Measurements from ENCODE around the gene PRKAG2. TPM values are rescaled to one million over a fixed set of nuclear protein-coding genes. Genes with fewer than 3 reads are reported as not detected.

The PRKAG2 gene
- total RNA-seq, 2 experiments from 2014 or later, result 23.5 to 25.6 TPM

GRCh38 chr7:151821806-151822540 is 54.9 kb downstream of the PRKAG2 start:
- POLR2A ChIA-PET, result no interaction called here
- CTCF ChIA-PET, result interaction anchor here (0.9 to 1.4 kb wide), 2 partner anchors 23 to 39 kb away, joined by 3 to 7 read pairs; no protein-coding TSS in a partner anchor
- Mint-ChIP-seq H3K4me3 (no peak overlapping the region), H3K27me3 (no peaks in the 10 kb centered on the region), H3K36me3 (no peaks in the 10 kb centered on the region), H3K27ac (no peak overlapping the region), H3K9me3 (no peaks in the 10 kb centered on the region), H3K4me1 (ENCODE audit: low read depth) (no peaks in the 10 kb centered on the region)
- DNase-seq, result no peak
- intact Hi-C loops (cut with micrococcal nuclease), result no loop called here

GRCh38 chr7:151821226-151821625 is 55.7 kb downstream of the PRKAG2 start:
- no peak for DNase-seq
- POLR2A ChIA-PET, result no interaction called here

GRCh38 chr7:151820491-151821105 is 56.3 kb downstream of the PRKAG2 start:
- no peaks in the 10 kb centered on the region for H3K27me3 Mint-ChIP-seq
- POLR2A ChIA-PET, result no interaction called here
- H3K4me1 Mint-ChIP-seq (ENCODE audit: low read depth), result peaks cover 2% of the 10 kb centered on the region
- CTCF ChIA-PET, result interaction anchor here (1.4 kb wide), 1 partner anchor 38 kb away, joined by 7 read pairs; no protein-coding TSS in a partner anchor
- no peaks in the 10 kb centered on the region for H3K36me3 Mint-ChIP-seq
- H3K9me3 Mint-ChIP-seq, result no peaks in the 10 kb centered on the region
- no peak overlapping the region for H3K4me3 Mint-ChIP-seq
- no peak for DNase-seq
- intact Hi-C loops (cut with micrococcal nuclease), result no loop called here
- H3K27ac Mint-ChIP-seq, result no peak overlapping the region

More at GRCh38 chr7:151821226-151821625, 55.7 kb downstream of the PRKAG2 start:
- no peak overlapping the region for H3K4me3 Mint-ChIP-seq
- no peaks in the 10 kb centered on the region for H3K9me3 Mint-ChIP-seq
- H3K36me3 Mint-ChIP-seq, result no peaks in the 10 kb centered on the region
- no peak overlapping the region for H3K27ac Mint-ChIP-seq
- no peaks in the 10 kb centered on the region for H3K27me3 Mint-ChIP-seq
- intact Hi-C loops (cut with micrococcal nuclease), result no loop called here
- H3K4me1 Mint-ChIP-seq (ENCODE audit: low read depth), result no peaks in the 10 kb centered on the region
- CTCF ChIA-PET, result interaction anchor here (1.4 kb wide), 1 partner anchor 38 kb away, joined by 7 read pairs; no protein-coding TSS in a partner anchor

- Mint-ChIP-seq H3K9me3 (no peaks in the 10 kb centered on the region), H3K27me3 (no peaks in the 10 kb centered on the region), H3K4me3 (no peak overlapping the region), H3K4me1 (ENCODE audit: low read depth) (peaks cover 8% of the 10 kb centered on the region), H3K27ac (no peak overlapping the region), H3K36me3 (no peaks in the 10 kb centered on the region)
- POLR2A ChIA-PET, result no interaction called here
- intact Hi-C loops (cut with micrococcal nuclease), result no loop called here
- CTCF ChIA-PET, result no interaction called here
- DNase-seq, result no peak
Observed at GRCh38 chr7:151819866-151820265, 57.0 kb downstream of the PRKAG2 start.

GRCh38 chr7:151818674-151819519 is 58.0 kb downstream of the PRKAG2 start:
- Mint-ChIP-seq H3K4me1 (ENCODE audit: low read depth) (peaks cover 12% of the 10 kb centered on the region), H3K36me3 (no peaks in the 10 kb centered on the region), H3K9me3 (no peaks in the 10 kb centered on the region), H3K27ac (no peak overlapping the region), H3K27me3 (no peaks in the 10 kb centered on the region), H3K4me3 (no peak overlapping the region)
- POLR2A ChIA-PET, result no interaction called here
- CTCF ChIA-PET, result interaction anchor here (1.6 kb wide), 1 partner anchor 59 kb away, joined by 5 read pairs; no protein-coding TSS in a partner anchor
- DNase-seq, result no peak
- intact Hi-C loops (cut with micrococcal nuclease), result no loop called here

GRCh38 chr7:151817981-151818673 is 58.8 kb downstream of the PRKAG2 start:
- Mint-ChIP-seq H3K27me3 (no peaks in the 10 kb centered on the region), H3K36me3 (no peaks in the 10 kb centered on the region), H3K27ac (no peak overlapping the region), H3K4me3 (no peak overlapping the region), H3K4me1 (ENCODE audit: low read depth) (peaks cover 18% of the 10 kb centered on the region), H3K9me3 (no peaks in the 10 kb centered on the region)
- ChIA-PET POLR2A (no interaction called here), CTCF (interaction anchor here (0.6 to 1.6 kb wide), 2 partner anchors 59 to 521 kb away, joined by 3 to 5 read pairs; no protein-coding TSS in a partner anchor)
- intact Hi-C loops (cut with micrococcal nuclease), result no loop called here
- DNase-seq, result no peak

GRCh38 chr7:151817315-151817690 is 59.6 kb downstream of the PRKAG2 start:
- Mint-ChIP-seq H3K9me3 (no peaks in the 10 kb centered on the region), H3K36me3 (no peaks in the 10 kb centered on the region), H3K27me3 (no peaks in the 10 kb centered on the region), H3K4me1 (ENCODE audit: low read depth) (peaks cover 20% of the 10 kb centered on the region), H3K4me3 (no peak overlapping the region), H3K27ac (no peak overlapping the region)
- ChIA-PET CTCF (interaction anchor here (0.6 to 1.6 kb wide), 3 partner anchors 10 to 58 kb away, joined by 5 to 6 read pairs (median 5); no protein-coding TSS in a partner anchor), POLR2A (interaction anchor here (1.1 kb wide), 1 partner anchor 22 kb away, joined by 3 read pairs; no protein-coding TSS in a partner anchor)
- no peak for DNase-seq
- intact Hi-C loops (cut with micrococcal nuclease), result no loop called here

GRCh38 chr7:151816562-151817314 is 60.2 kb downstream of the PRKAG2 start:
- Mint-ChIP-seq H3K9me3 (no peaks in the 10 kb centered on the region), H3K27ac (no peak overlapping the region), H3K4me3 (no peak overlapping the region), H3K27me3 (no peaks in the 10 kb centered on the region), H3K36me3 (no peaks in the 10 kb centered on the region), H3K4me1 (ENCODE audit: low read depth) (peaks cover 20% of the 10 kb centered on the region)
- POLR2A ChIA-PET, result interaction anchor here (1.1 kb wide), 1 partner anchor 23 kb away, joined by 3 read pairs; no protein-coding TSS in a partner anchor
- DNase-seq, result no peak
- CTCF ChIA-PET, result interaction anchor here (0.6 to 1.6 kb wide), 4 partner anchors 11 to 57 kb away, joined by 3 to 6 read pairs (median 5); no protein-coding TSS in a partner anchor
- intact Hi-C loops (cut with micrococcal nuclease), result no loop called here

- POLR2A ChIA-PET, result interaction anchor here (0.9 kb wide), 1 partner anchor 20 kb away, joined by 3 read pairs; no protein-coding TSS in a partner anchor
- CTCF ChIA-PET, result no interaction called here
- Mint-ChIP-seq H3K27ac (no peak overlapping the region), H3K27me3 (no peaks in the 10 kb centered on the region), H3K9me3 (no peaks in the 10 kb centered on the region), H3K36me3 (no peaks in the 10 kb centered on the region), H3K4me3 (no peak overlapping the region), H3K4me1 (ENCODE audit: low read depth) (peaks cover 20% of the 10 kb centered on the region)
- intact Hi-C loops (cut with micrococcal nuclease), result no loop called here
- no peak for DNase-seq
Observed at GRCh38 chr7:151815419-151815818, 61.5 kb downstream of the PRKAG2 start.

GRCh38 chr7:151814400-151815009 is 62.4 kb downstream of the PRKAG2 start:
- Mint-ChIP-seq H3K27ac (no peak overlapping the region), H3K4me1 (ENCODE audit: low read depth) (peaks cover 20% of the 10 kb centered on the region), H3K36me3 (no peaks in the 10 kb centered on the region), H3K9me3 (no peaks in the 10 kb centered on the region), H3K4me3 (no peak overlapping the region), H3K27me3 (no peaks in the 10 kb centered on the region)
- POLR2A ChIA-PET, result interaction anchor here (0.9 to 1.5 kb wide), 2 partner anchors 19 to 63 kb away, joined by 3 to 6 read pairs; partner anchors contain the start of gene PRKAG2
- CTCF ChIA-PET, result interaction anchor here (1.8 kb wide), 1 partner anchor 32 kb away, joined by 10 read pairs; no protein-coding TSS in a partner anchor
- intact Hi-C loops (cut with micrococcal nuclease), result no loop called here
- DNase-seq, result no peak

All from activated CD4-positive, alpha-beta memory T cell treated with anti-CD3 and anti-CD28 coated beads for 36 hours (primary cell).